ENCODE results near the gene NIPAL3. TPM values are rescaled to one million over a fixed set of nuclear protein-coding genes. Genes with fewer than 3 reads are reported as not detected.
A peak's percentile ranks its signal among the peaks of the same experiment; 100 is the strongest.

NIPAL3 gene
- total RNA-seq, 2 experiments from 2014 or later, result 43.4 to 46.9 TPM

- H3K27ac Mint-ChIP-seq, result peak within 1 kb of the TSS; percentile 80
- POLR2A ChIA-PET, result interaction anchor here (0.6 to 1.3 kb wide), 6 partner anchors 12 to 225 kb away, joined by 3 to 5 read pairs (median 4); partner anchors contain the start of gene RCAN3
- ATAC-seq (peak; percentile 50), DNase-seq (peak; percentile 89)
- H3K27me3 Mint-ChIP-seq (ENCODE audit: low read depth), result no peaks in the 10 kb centered on the region
- H3K36me3 Mint-ChIP-seq (ENCODE audit: low read depth), result peaks cover 10% of the 10 kb centered on the region
- CTCF ChIA-PET, result interaction anchor here (0.6 to 12.8 kb wide), 14 partner anchors 12 to 557 kb away, joined by 3 to 159 read pairs (median 38); partner anchors contain the start of gene RCAN3
- H3K4me3 Mint-ChIP-seq, result peak within 1 kb of the TSS; percentile 83
- no peaks in the 10 kb centered on the region for H3K9me3 Mint-ChIP-seq (ENCODE audit: insufficient read depth)
- H3K4me1 Mint-ChIP-seq (ENCODE audit: low read depth), result peaks cover 53% of the 10 kb centered on the region
Observed at GRCh38 chr1:24413350-24414163, 2.0 kb upstream of the NIPAL3 start, which contains the start of gene STPG1. Gene STPG1 (minus strand): TSS chr1:24413782. CDS start chr1:24401388, 12,394 bp downstream.

GRCh38 chr1:24414775-24415333 is 748 bp upstream of the NIPAL3 start:
- no peaks in the 10 kb centered on the region for H3K9me3 Mint-ChIP-seq (ENCODE audit: insufficient read depth)
- H3K27me3 Mint-ChIP-seq (ENCODE audit: low read depth), result no peaks in the 10 kb centered on the region
- POLR2A ChIA-PET, result interaction anchor here (0.7 to 3.3 kb wide), 8 partner anchors 66 to 224 kb away, joined by 3 to 61 read pairs (median 4); partner anchors contain the start of gene RCAN3
- peak overlapping the region; percentile 85 for H3K27ac Mint-ChIP-seq
- ATAC-seq, result no peak
- CTCF ChIA-PET, result interaction anchor here (0.8 to 12.8 kb wide), 53 partner anchors 9 to 265 kb away, joined by 3 to 159 read pairs (median 6); partner anchors contain the start of gene RCAN3
- peaks cover 19% of the 10 kb centered on the region for H3K36me3 Mint-ChIP-seq (ENCODE audit: low read depth)
- H3K4me1 Mint-ChIP-seq (ENCODE audit: low read depth), result peaks cover 65% of the 10 kb centered on the region
- DNase-seq, result no peak
- peak overlapping the region; percentile 99 for H3K4me3 Mint-ChIP-seq

DNA sequence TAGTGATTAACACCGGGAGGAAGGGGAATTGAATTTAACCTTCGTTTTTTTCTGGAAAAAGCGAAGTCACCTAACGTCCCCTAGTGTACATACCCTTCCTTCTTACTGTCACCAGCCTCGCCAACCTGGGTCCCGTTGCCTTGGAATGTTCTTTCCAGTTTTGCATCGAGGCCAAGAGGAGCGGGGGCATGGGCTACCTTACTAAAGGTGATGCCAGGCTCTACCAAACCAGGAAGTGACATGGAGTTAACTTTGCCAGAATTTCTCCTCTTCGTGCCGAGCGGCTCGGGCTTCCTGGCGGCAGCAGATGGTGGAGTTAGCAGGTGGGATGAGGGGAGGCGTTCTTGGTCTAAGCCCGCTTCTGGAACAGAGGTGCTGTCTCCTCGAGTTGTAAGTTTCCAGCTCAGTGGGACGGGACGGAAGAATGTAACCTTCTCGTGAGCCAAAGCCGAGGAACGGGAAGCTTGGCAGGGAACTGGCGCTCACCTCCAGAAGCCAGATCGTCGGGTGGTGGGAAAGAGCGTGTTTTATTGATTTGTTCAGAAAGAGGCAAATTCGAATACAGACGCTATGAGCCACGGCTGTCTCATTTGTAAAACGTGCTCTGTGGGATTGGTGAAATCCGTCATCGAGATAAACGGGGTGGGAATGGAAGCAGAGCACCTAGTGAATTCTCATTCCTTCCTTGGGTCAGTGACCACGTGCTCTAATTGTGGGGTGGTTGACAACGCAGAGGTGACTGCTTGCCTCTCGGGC is 486 bp downstream of the NIPAL3 start:
- ChIA-PET CTCF (interaction anchor here (0.6 to 12.8 kb wide), 59 partner anchors 9 to 266 kb away, joined by 3 to 159 read pairs (median 5); partner anchors contain the start of gene RCAN3), POLR2A (interaction anchor here (0.6 to 3.3 kb wide), 14 partner anchors 65 to 831 kb away, joined by 3 to 61 read pairs (median 3); partner anchors contain the start of genes RCAN3, RSRP1 and SYF2)
- DNase-seq (peak; percentile 25), ATAC-seq (peak; percentile 6)
- H3K27ac Mint-ChIP-seq, result peak overlapping the region; percentile 90
- peak overlapping the region; percentile 99 for H3K4me3 Mint-ChIP-seq
- H3K27me3 Mint-ChIP-seq (ENCODE audit: low read depth), result no peaks in the 10 kb centered on the region
- H3K4me1 Mint-ChIP-seq (ENCODE audit: low read depth), result peaks cover 65% of the 10 kb centered on the region
- H3K9me3 Mint-ChIP-seq (ENCODE audit: insufficient read depth), result no peaks in the 10 kb centered on the region
- H3K36me3 Mint-ChIP-seq (ENCODE audit: low read depth), result peaks cover 30% of the 10 kb centered on the region

DNA sequence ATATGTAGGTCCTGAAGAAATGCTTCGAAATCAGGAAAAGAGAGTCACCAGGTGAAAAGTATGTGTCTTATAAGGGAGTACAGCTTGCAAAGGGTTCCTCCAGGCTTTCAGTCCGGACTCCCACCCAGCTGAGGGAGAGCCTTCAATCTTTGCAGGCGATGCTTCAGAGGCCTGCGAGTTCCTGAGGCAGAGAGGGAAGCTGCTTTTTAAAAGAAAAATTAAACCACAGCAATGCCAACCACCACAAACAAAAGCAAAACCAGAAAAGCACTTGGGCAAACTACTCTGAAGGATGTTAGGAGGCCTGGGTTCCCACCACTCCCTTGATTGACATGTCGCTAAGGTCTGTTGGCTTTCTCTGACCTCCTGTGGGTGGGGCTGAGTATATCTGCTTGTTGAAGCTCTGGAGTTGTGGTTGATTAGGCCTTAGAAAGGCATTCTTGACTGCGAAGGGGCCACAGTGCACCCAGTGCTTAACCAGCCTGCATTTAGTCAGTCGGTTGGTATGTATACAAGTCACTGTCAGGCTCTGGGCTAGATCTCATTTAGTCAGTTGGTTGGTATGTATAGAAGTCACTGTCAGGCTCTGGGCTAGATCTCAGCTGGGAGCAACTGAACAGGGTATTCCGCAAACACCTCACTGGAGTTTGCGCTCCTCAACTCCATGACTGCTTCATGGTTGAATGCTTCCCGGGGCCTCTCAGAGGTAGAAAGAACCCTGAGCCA is 1.2 kb downstream of the NIPAL3 start:
- Mint-ChIP-seq H3K4me1 (ENCODE audit: low read depth) (peaks cover 63% of the 10 kb centered on the region), H3K27ac (peak overlapping the region; percentile 90), H3K9me3 (ENCODE audit: insufficient read depth) (no peaks in the 10 kb centered on the region), H3K27me3 (ENCODE audit: low read depth) (no peaks in the 10 kb centered on the region), H3K4me3 (peak overlapping the region; percentile 99), H3K36me3 (ENCODE audit: low read depth) (peaks cover 37% of the 10 kb centered on the region)
- peak; percentile 41 for ATAC-seq
- peak; percentile 87 for DNase-seq
- ChIA-PET CTCF (interaction anchor here (0.9 to 12.8 kb wide), 19 partner anchors 8 to 226 kb away, joined by 3 to 159 read pairs (median 22); partner anchors contain the start of gene RCAN3), POLR2A (interaction anchor here (0.6 to 3.3 kb wide), 10 partner anchors 64 to 831 kb away, joined by 3 to 61 read pairs (median 3); partner anchors contain the start of genes RCAN3, RSRP1 and SYF2)

DNA sequence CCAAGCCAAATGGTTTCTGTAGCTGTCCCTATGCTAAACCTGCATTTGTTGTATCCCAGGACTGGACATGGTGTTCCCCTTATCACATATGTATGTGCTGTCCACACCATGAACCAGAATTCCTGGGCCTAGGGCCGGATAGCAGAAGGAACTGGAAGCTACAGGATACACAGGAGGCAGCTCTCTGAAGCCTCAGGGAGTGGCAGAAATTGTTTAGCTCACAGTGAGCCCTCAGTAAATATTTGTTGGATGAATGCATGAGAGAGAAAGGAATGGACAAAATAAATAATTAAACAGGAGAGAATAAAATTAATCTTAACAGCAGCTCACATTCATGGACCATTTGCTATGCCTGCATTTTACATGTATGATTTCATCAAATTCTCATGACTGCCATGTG is 2.1 kb downstream of the NIPAL3 start:
- Mint-ChIP-seq H3K27me3 (ENCODE audit: low read depth) (no peaks in the 10 kb centered on the region), H3K4me3 (peak overlapping the region; percentile 99), H3K36me3 (ENCODE audit: low read depth) (peaks cover 45% of the 10 kb centered on the region), H3K27ac (peak overlapping the region; percentile 90), H3K4me1 (ENCODE audit: low read depth) (peaks cover 61% of the 10 kb centered on the region), H3K9me3 (ENCODE audit: insufficient read depth) (no peaks in the 10 kb centered on the region)
- CTCF ChIA-PET, result interaction anchor here (1.0 to 12.8 kb wide), 15 partner anchors 7 to 225 kb away, joined by 3 to 159 read pairs (median 22); partner anchors contain the start of gene RCAN3
- DNase-seq (no peak), ATAC-seq (no peak)
- POLR2A ChIA-PET, result interaction anchor here (0.9 to 3.3 kb wide), 2 partner anchors 85 to 225 kb away, joined by 3 to 61 read pairs; partner anchors contain the start of gene RCAN3

DNA sequence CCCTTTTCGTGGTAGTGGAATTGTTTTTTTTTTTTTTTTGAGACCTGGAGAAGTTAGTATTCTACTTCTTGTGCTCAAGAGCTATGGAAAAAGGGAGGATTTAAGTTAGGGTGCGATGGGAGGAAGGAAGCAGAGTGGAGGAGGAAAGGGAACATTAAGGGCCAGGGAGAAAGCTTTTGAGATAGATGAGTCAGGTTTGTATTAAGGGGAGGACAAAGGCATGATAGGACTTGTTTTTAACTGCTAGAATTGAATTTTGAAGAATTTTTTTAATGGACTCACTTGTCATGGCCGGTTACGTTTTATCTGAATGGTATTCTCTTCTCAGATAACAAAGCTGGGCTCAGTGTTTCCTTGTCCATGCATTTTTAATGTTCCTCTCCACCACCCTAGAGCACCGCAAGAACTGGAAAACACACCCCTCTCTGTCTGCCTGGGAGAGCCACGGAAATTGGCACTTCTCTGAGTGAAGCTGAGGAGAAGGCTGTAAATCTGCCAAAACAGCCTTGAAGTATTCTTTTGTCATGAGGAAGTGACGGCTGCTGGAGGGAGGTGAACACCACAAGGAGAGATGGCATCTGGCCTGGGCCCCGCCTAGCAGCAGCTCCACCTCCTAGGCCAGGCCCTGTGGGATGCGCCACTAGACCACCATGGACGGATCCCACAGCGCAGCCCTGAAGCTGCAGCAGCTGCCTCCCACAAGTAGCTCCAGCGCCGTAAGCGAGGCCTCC is 3.5 kb downstream of the NIPAL3 start:
- ChIA-PET POLR2A (interaction anchor here (1.3 kb wide), 1 partner anchor 83 kb away, joined by 7 read pairs; the partner anchor contains the start of gene RCAN3), CTCF (interaction anchor here (0.9 to 12.8 kb wide), 7 partner anchors 28 to 219 kb away, joined by 3 to 159 read pairs (median 6); partner anchors contain the start of gene RCAN3)
- H3K27ac Mint-ChIP-seq, result peak overlapping the region; percentile 73
- H3K4me1 Mint-ChIP-seq (ENCODE audit: low read depth), result peaks cover 53% of the 10 kb centered on the region
- H3K4me3 Mint-ChIP-seq, result peak overlapping the region; percentile 5
- no peaks in the 10 kb centered on the region for H3K9me3 Mint-ChIP-seq (ENCODE audit: insufficient read depth)
- ATAC-seq, result no peak
- DNase-seq, result no peak
- H3K36me3 Mint-ChIP-seq (ENCODE audit: low read depth), result peaks cover 59% of the 10 kb centered on the region
- H3K27me3 Mint-ChIP-seq (ENCODE audit: low read depth), result no peaks in the 10 kb centered on the region

DNA sequence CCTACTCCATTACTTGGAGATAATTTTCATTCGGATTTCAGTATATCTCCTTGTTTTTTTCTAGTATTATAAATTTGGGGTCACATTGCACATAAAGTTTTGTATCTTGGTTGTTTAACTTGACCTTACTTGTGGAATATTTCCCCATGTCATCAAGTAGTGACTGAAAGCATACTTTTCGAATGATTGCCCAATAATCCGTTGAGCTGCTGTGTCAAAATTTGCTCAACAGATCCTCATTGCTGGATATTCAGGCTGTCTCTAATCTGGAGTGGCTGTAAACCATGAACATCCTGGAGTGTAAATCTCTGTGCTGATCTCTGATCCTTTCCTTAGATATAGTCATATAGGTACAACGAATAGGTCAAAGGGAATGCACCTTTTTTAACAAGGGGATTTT is 4.9 kb downstream of the NIPAL3 start:
- Mint-ChIP-seq H3K9me3 (ENCODE audit: insufficient read depth) (no peaks in the 10 kb centered on the region), H3K27me3 (ENCODE audit: low read depth) (no peaks in the 10 kb centered on the region), H3K36me3 (ENCODE audit: low read depth) (peaks cover 67% of the 10 kb centered on the region), H3K4me1 (ENCODE audit: low read depth) (peaks cover 47% of the 10 kb centered on the region), H3K27ac (no peak overlapping the region), H3K4me3 (no peak overlapping the region)
- no peak for DNase-seq
- ChIA-PET POLR2A (no interaction called here), CTCF (interaction anchor here (0.7 to 12.8 kb wide), 6 partner anchors 9 to 221 kb away, joined by 3 to 130 read pairs (median 4); no protein-coding TSS in a partner anchor)
- ATAC-seq, result no peak

DNA sequence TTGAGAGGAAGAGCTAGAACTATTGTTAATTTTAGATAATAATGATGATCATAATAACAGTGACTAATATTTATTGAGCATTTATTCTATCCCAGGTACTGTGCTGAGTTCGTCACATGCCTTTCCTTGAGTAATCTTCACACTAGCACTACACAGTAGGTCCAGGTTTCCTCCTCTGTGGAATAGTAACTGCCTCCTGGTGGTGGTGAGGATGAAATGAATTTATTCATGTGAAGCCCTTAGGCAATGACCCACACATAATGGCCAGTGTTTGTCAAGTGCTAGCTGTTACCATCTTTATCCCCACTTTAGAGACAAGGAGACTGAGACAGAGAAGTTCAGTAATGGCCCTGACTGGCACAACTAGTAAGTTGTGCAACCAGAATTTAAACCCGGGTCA is 5.9 kb downstream of the NIPAL3 start:
- Mint-ChIP-seq H3K4me1 (ENCODE audit: low read depth) (peaks cover 43% of the 10 kb centered on the region), H3K4me3 (no peak overlapping the region), H3K27ac (no peak overlapping the region), H3K36me3 (ENCODE audit: low read depth) (peaks cover 68% of the 10 kb centered on the region), H3K27me3 (ENCODE audit: low read depth) (no peaks in the 10 kb centered on the region), H3K9me3 (ENCODE audit: insufficient read depth) (no peaks in the 10 kb centered on the region)
- DNase-seq, result no peak
- POLR2A ChIA-PET, result interaction anchor here (0.6 kb wide), 1 partner anchor 82 kb away, joined by 3 read pairs; no protein-coding TSS in a partner anchor
- no peak for ATAC-seq
- CTCF ChIA-PET, result interaction anchor here (1.1 to 12.8 kb wide), 6 partner anchors 8 to 222 kb away, joined by 3 to 130 read pairs (median 4); no protein-coding TSS in a partner anchor

- CTCF ChIA-PET, result interaction anchor here (0.7 to 3.3 kb wide), 4 partner anchors 8 to 163 kb away, joined by 3 to 22 read pairs (median 3); partner anchors contain the start of gene NIPAL3
- no peak overlapping the region for H3K27ac Mint-ChIP-seq
- H3K4me1 Mint-ChIP-seq (ENCODE audit: low read depth), result peaks cover 30% of the 10 kb centered on the region
- ATAC-seq (no peak), DNase-seq (no peak)
- H3K4me3 Mint-ChIP-seq, result no peak overlapping the region
- no peaks in the 10 kb centered on the region for H3K27me3 Mint-ChIP-seq (ENCODE audit: low read depth)
- POLR2A ChIA-PET, result interaction anchor here (0.9 to 1.5 kb wide), 4 partner anchors 12 to 80 kb away, joined by 3 to 5 read pairs (median 4); no protein-coding TSS in a partner anchor
- H3K36me3 Mint-ChIP-seq (ENCODE audit: low read depth), result peaks cover 79% of the 10 kb centered on the region
- no peaks in the 10 kb centered on the region for H3K9me3 Mint-ChIP-seq (ENCODE audit: insufficient read depth)
Observed at GRCh38 chr1:24424207-24424606, 8.6 kb downstream of the NIPAL3 start.

Data from activated CD8-positive, alpha-beta T cell treated with anti-CD3 and anti-CD28 coated beads, Interleukin-2, amount 10 ng/mL, durations not matched to agents 7 days and 5 days (primary cell).